WTC11 (cell line): ENCODE measurements around the gene NCBP1. TPM values are rescaled to one million over a fixed set of nuclear protein-coding genes. Genes with fewer than 3 reads are reported as not detected.

Experiments
- ATAC-seq: fragments of 200-7000 bp; cut with Tn5 transposase; 2 replicates; pipeline ENCODE4 v1.10.0; 2021; ENCODE audit warnings: mild to moderate bottlenecking, moderate library complexity
- CTCF ChIA-PET: fragments of 300-600 bp; sonication (Branson Sonifier 250); formaldehyde crosslinking; loops from one replicate; lab custom pipeline; 2021; ENCODE audit warnings: antibody characterized with exemption; lab: Charles Lee
- POLR2A ChIA-PET: fragments of 350-600 bp; sonication (Branson Sonifier 250); formaldehyde crosslinking; loops from one replicate; lab custom pipeline; 2021; ENCODE audit warnings: antibody characterized with exemption; lab: Charles Lee
- DNase-seq: peaks from one replicate; pipeline ENCODE4 v3.0.0; 2021; ENCODE audit warnings: low spot score
- H3K27ac Mint-ChIP-seq: 2 replicates; pipeline ENCODE4 v1.8.0; 2021; ENCODE audit warnings: mixed read lengths
- H3K27me3 Mint-ChIP-seq: 2 replicates; pipeline ENCODE4 v1.8.0; 2021; ENCODE audit warnings: low read depth, mild to moderate bottlenecking, moderate library complexity, mixed read lengths
- H3K36me3 Mint-ChIP-seq: 2 replicates; pipeline ENCODE4 v1.8.0; 2021; ENCODE audit warnings: mixed read lengths
- H3K4me1 Mint-ChIP-seq: 2 replicates; pipeline ENCODE4 v1.8.0; 2022; ENCODE audit warnings: mixed read lengths
- H3K4me3 Mint-ChIP-seq: 2 replicates; pipeline ENCODE4 v1.8.0; 2021; ENCODE audit warnings: mild to moderate bottlenecking, moderate library complexity, mixed read lengths
- H3K9me3 Mint-ChIP-seq: 2 replicates; pipeline ENCODE4 v1.8.0; 2021; ENCODE audit warnings: mixed read lengths
- ATF1 ChIP-seq: sonication (generic); formaldehyde crosslinking; IDR thresholded peaks from 2 replicates; pipeline ENCODE4 v1.8.1; 2023; ENCODE audit warnings: mild to moderate bottlenecking, moderate library complexity, missing genetic modification reagents
- ATF2 ChIP-seq: sonication (generic); formaldehyde crosslinking; IDR thresholded peaks from 2 replicates; pipeline ENCODE4 v1.8.1; 2022; ENCODE audit warnings: low read depth, missing genetic modification reagents, borderline replicate concordance
- CBFB ChIP-seq: sonication (generic); formaldehyde crosslinking; IDR thresholded peaks from 2 replicates; pipeline ENCODE4 v1.8.1; 2022; ENCODE audit warnings: mild to moderate bottlenecking, low read depth, missing genetic modification reagents
- CREM ChIP-seq: sonication (generic); formaldehyde crosslinking; IDR thresholded peaks from 2 replicates; pipeline ENCODE4 v1.8.1; 2022; ENCODE audit warnings: mild to moderate bottlenecking, missing genetic modification reagents, moderate library complexity
- ELF4 ChIP-seq: sonication (generic); formaldehyde crosslinking; IDR thresholded peaks from 2 replicates; pipeline ENCODE4 v1.8.1; 2022; ENCODE audit warnings: low read depth, mild to moderate bottlenecking, moderate library complexity, missing genetic modification reagents
- FOXK1 ChIP-seq: sonication (generic); formaldehyde crosslinking; IDR thresholded peaks from 2 replicates; pipeline ENCODE4 v1.8.0; 2022; ENCODE audit warnings: mild to moderate bottlenecking, moderate library complexity, missing genetic modification reagents
- FOXP1 ChIP-seq: sonication (generic); formaldehyde crosslinking; IDR thresholded peaks from 2 replicates; pipeline ENCODE4 v1.8.0; 2022; ENCODE audit warnings: missing genetic modification reagents, mild to moderate bottlenecking, moderate library complexity, borderline replicate concordance
- GRHL2 ChIP-seq: fragments of 250-450 bp; sonication (Bioruptor Pico); IDR thresholded peaks from 2 replicates; pipeline ENCODE4 v1.8.0; 2022; ENCODE audit warnings: mild to moderate bottlenecking, moderate library complexity; ENCODE audit not compliant: insufficient replicate concordance, severe bottlenecking
- GTF2I ChIP-seq: fragments of 250-450 bp; sonication (Bioruptor Pico); conservative IDR thresholded peaks from 2 replicates; pipeline ENCODE4 v1.4.0; 2021; ENCODE audit warnings: mild to moderate bottlenecking
- HMGA2 ChIP-seq: fragments of 250-450 bp; sonication (Bioruptor Pico); IDR thresholded peaks from 2 replicates; pipeline ENCODE4 v1.4.0; 2021; ENCODE audit warnings: mild to moderate bottlenecking, moderate library complexity
- JAZF1 ChIP-seq: fragments of 250-450 bp; sonication (Bioruptor Pico); IDR thresholded peaks from 2 replicates; pipeline ENCODE4 v1.9.0; 2021; ENCODE audit warnings: moderate library complexity, mild to moderate bottlenecking, inconsistent platforms
- MLX ChIP-seq: sonication (generic); formaldehyde crosslinking; IDR thresholded peaks from 2 replicates; pipeline ENCODE4 v1.8.1; 2023; ENCODE audit warnings: mild to moderate bottlenecking, missing genetic modification reagents, moderate library complexity
- MXD4 ChIP-seq: fragments of 250-450 bp; sonication (Bioruptor Pico); IDR thresholded peaks from 2 replicates; pipeline ENCODE4 v1.8.0; 2021; ENCODE audit warnings: mild to moderate bottlenecking, moderate library complexity, borderline replicate concordance
- NFYB ChIP-seq: sonication (generic); formaldehyde crosslinking; conservative IDR thresholded peaks from 2 replicates; pipeline ENCODE4 v1.8.0; 2022; ENCODE audit warnings: low read depth, missing genetic modification reagents
- NR1H2 ChIP-seq: sonication (generic); formaldehyde crosslinking; IDR thresholded peaks from 2 replicates; pipeline ENCODE4 v1.9.0; 2021; ENCODE audit warnings: mild to moderate bottlenecking, moderate library complexity, missing genetic modification reagents
- NR3C1 ChIP-seq: sonication (generic); formaldehyde crosslinking; conservative IDR thresholded peaks from 2 replicates; pipeline ENCODE4 v1.8.1; 2023; ENCODE audit warnings: low read depth, mild to moderate bottlenecking, missing genetic modification reagents
- OVOL2 ChIP-seq: fragments of 250-450 bp; sonication (Bioruptor Pico); IDR thresholded peaks from 2 replicates; pipeline ENCODE4 v1.9.0; 2021; ENCODE audit warnings: mild to moderate bottlenecking, borderline replicate concordance
- PREB ChIP-seq: sonication (generic); formaldehyde crosslinking; IDR thresholded peaks from 2 replicates; pipeline ENCODE4 v1.8.1; 2022; ENCODE audit warnings: mild to moderate bottlenecking, missing genetic modification reagents, moderate library complexity, borderline replicate concordance
- PRRX2 ChIP-seq: fragments of 250-450 bp; sonication (Bioruptor Pico); IDR thresholded peaks from 2 replicates; pipeline ENCODE4 v1.8.0; 2021; ENCODE audit warnings: mild to moderate bottlenecking
- RORB ChIP-seq: fragments of 250-450 bp; sonication (Bioruptor Pico); IDR thresholded peaks from 2 replicates; pipeline ENCODE4 v1.9.0; 2021; ENCODE audit warnings: mild to moderate bottlenecking
- SOX15 ChIP-seq: fragments of 250-450 bp; sonication (Bioruptor Pico); IDR thresholded peaks from 2 replicates; pipeline ENCODE4 v1.9.0; 2021; ENCODE audit warnings: mild to moderate bottlenecking
- TEAD4 ChIP-seq: sonication (generic); formaldehyde crosslinking; IDR thresholded peaks from 2 replicates; pipeline ENCODE4 v1.8.0; 2022; ENCODE audit warnings: mild to moderate bottlenecking, missing genetic modification reagents
- ZBTB21 ChIP-seq: sonication (generic); formaldehyde crosslinking; IDR thresholded peaks from 2 replicates; pipeline ENCODE4 v1.8.1; 2023; ENCODE audit warnings: mild to moderate bottlenecking, missing genetic modification reagents, borderline replicate concordance
- ZMAT4 ChIP-seq: fragments of 250-450 bp; sonication (Bioruptor Pico); IDR thresholded peaks from 2 replicates; pipeline ENCODE4 v1.9.0; 2021; ENCODE audit warnings: mild to moderate bottlenecking
- ZNF121 ChIP-seq: sonication (generic); formaldehyde crosslinking; IDR thresholded peaks from 2 replicates; pipeline ENCODE4 v1.8.0; 2023; ENCODE audit warnings: missing genetic modification reagents
- ZNF232 ChIP-seq: sonication (generic); formaldehyde crosslinking; IDR thresholded peaks from 2 replicates; pipeline ENCODE4 v1.8.0; 2022; ENCODE audit warnings: mild to moderate bottlenecking, missing genetic modification reagents
- ZNF425 ChIP-seq: fragments of 250-450 bp; sonication (Bioruptor Pico); conservative IDR thresholded peaks from 2 replicates; pipeline ENCODE4 v1.9.0; 2021; ENCODE audit warnings: mild to moderate bottlenecking
- ZNF671 ChIP-seq: fragments of 250-450 bp; sonication (Bioruptor Pico); IDR thresholded peaks from 2 replicates; pipeline ENCODE4 v1.8.0; 2021; ENCODE audit warnings: mild to moderate bottlenecking
- total RNA-seq: library from RNA; stranded (reverse); gene quantifications from 3 replicates; pipeline ENCODE4 v1.2.3, GENCODE V29; 2021

Gene NCBP1
- total RNA-seq, 1 experiment from 2014 or later = 61.1 TPM

GRCh38 chr9:97704851-97705250, 71.2 kb downstream of the NCBP1 start:
- ATAC-seq (no peak), DNase-seq (no peak)
- POLR2A ChIA-PET = no interaction called here
- TF ChIP-seq ZMAT4 (CRISPR knock-in tag) = no peak
- TF ChIP-seq FOXK1 = no peak
- no peak for TF ChIP-seq NR3C1 (CRISPR knock-in tag)
- no peak for TF ChIP-seq CBFB (CRISPR knock-in tag)
- no peak for TF ChIP-seq ATF1 (CRISPR knock-in tag)
- TF ChIP-seq ZNF121 (CRISPR knock-in tag) = no peak
- TF ChIP-seq CREM = no peak
- TF ChIP-seq HMGA2 (CRISPR knock-in tag) = no peak
- TF ChIP-seq RORB = no peak
- TF ChIP-seq OVOL2 = no peak
- TF ChIP-seq FOXP1 (CRISPR knock-in tag) = no peak
- no peak for TF ChIP-seq NFYB (CRISPR knock-in tag)
- TF ChIP-seq GRHL2 (CRISPR knock-in tag) = no peak
- TF ChIP-seq PRRX2 (CRISPR knock-in tag) = no peak
- TF ChIP-seq JAZF1 (CRISPR knock-in tag) = no peak
- no peak for TF ChIP-seq ZNF671 (CRISPR knock-in tag)
- TF ChIP-seq, all 79 proteins: peak for 0
- H3K27me3 Mint-ChIP-seq = peaks cover 31% of the 10 kb centered on the region
- H3K4me1 Mint-ChIP-seq = 0 out of 2 replicates have a peak, but pooled peaks cover 4% of the 10 kb centered on the region
- no peak overlapping the region for H3K4me3 Mint-ChIP-seq
- CTCF ChIA-PET = interaction anchor here (1.0 to 1.1 kb wide), 2 partner anchors 106 to 191 kb away, joined by 3 read pairs; no protein-coding TSS in a partner anchor
- H3K9me3 Mint-ChIP-seq = no peaks in the 10 kb centered on the region
- no peak overlapping the region for H3K27ac Mint-ChIP-seq
- no peaks in the 10 kb centered on the region for H3K36me3 Mint-ChIP-seq

GRCh38 chr9:97705354-97705950, 71.8 kb downstream of the NCBP1 start:
- peaks cover 27% of the 10 kb centered on the region for H3K27me3 Mint-ChIP-seq
- CTCF ChIA-PET = interaction anchor here (0.9 to 1.1 kb wide), 3 partner anchors 107 to 190 kb away, joined by 3 to 4 read pairs (median 3); no protein-coding TSS in a partner anchor
- no peak overlapping the region for H3K4me3 Mint-ChIP-seq

More at GRCh38 chr9:97705354-97705950, 71.8 kb downstream of the NCBP1 start:
- DNase-seq (no peak), ATAC-seq (no peak)
- Mint-ChIP-seq H3K4me1 (0 out of 2 replicates have a peak, but pooled peaks cover 4% of the 10 kb centered on the region), H3K9me3 (no peaks in the 10 kb centered on the region), H3K27ac (no peak overlapping the region), H3K36me3 (no peaks in the 10 kb centered on the region)
- TF ChIP-seq SOX15 (CRISPR knock-in tag) = no peak
- no peak for TF ChIP-seq ZBTB21
- TF ChIP-seq ZNF425 (CRISPR knock-in tag) = no peak
- TF ChIP-seq ATF2 = no peak
- no peak for TF ChIP-seq CBFB (CRISPR knock-in tag)
- TF ChIP-seq ZNF232 (CRISPR knock-in tag) = no peak
- TF ChIP-seq GTF2I = no peak
- no peak for TF ChIP-seq PRRX2 (CRISPR knock-in tag)
- no peak for TF ChIP-seq TEAD4 (CRISPR knock-in tag)
- TF ChIP-seq NR1H2 (CRISPR knock-in tag) = no peak
- TF ChIP-seq MXD4 = no peak
- TF ChIP-seq PREB (CRISPR knock-in tag) = no peak
- TF ChIP-seq ELF4 (CRISPR knock-in tag) = no peak
- no peak for TF ChIP-seq MLX (CRISPR knock-in tag)
- POLR2A ChIA-PET = no interaction called here
